Measurements from ENCODE around the gene MPL. TPM values are rescaled to one million over a fixed set of nuclear protein-coding genes. Genes with fewer than 3 reads are reported as not detected.

Gene MPL
- polyA plus RNA-seq, 1 donor (not counting 4 experiments of a cell fraction or from before 2014, with no cell fraction given) = not detected

- Histone ChIP-seq H3K9ac (ENCODE audit: control insufficient read depth, extremely low read depth, insufficient read depth, low read length) (no peak overlapping the region), H3K27ac (ENCODE audit: control insufficient read depth, insufficient read depth, low read length) (no peak overlapping the region), H4K20me1 (ENCODE audit: control insufficient read depth, extremely low read depth, insufficient read depth, low read length) (no peaks in the 10 kb centered on the region), H2AFZ (ENCODE audit: control insufficient read depth, low read length) (peak overlapping the region; percentile 27), H3K9me1 (ENCODE audit: control insufficient read depth, extremely low read depth, insufficient read depth, low read length) (no peaks in the 10 kb centered on the region), H3K9me3 (ENCODE audit: control insufficient read depth, low read depth, low read length) (no peaks in the 10 kb centered on the region), H3K4me3 (ENCODE audit: control insufficient read depth in 2 of 3, extremely low read depth in 1 of 3, insufficient read depth in 2 of 3, low read depth in 1 of 3, low read length in 3 of 3) (no peak overlapping the region), H3K4me2 (ENCODE audit: control insufficient read depth, extremely low read depth, insufficient read depth, low read depth, low read length) (peak overlapping the region; percentile 16), H3K79me2 (ENCODE audit: control insufficient read depth, insufficient read depth, low read length) (no peaks in the 10 kb centered on the region), H3K4me1 (ENCODE audit: control insufficient read depth, extremely low read depth, insufficient read depth, low read length) (peaks cover 9% of the 10 kb centered on the region), H3K36me3 (ENCODE audit: control insufficient read depth in 2 of 2, extremely low read depth in 1 of 2, insufficient read depth in 2 of 2, low read length in 2 of 2) (no peaks in the 10 kb centered on the region), H3K27me3 (ENCODE audit: control insufficient read depth, extremely low read depth, insufficient read depth, low read length) (no peaks in the 10 kb centered on the region)
- dilution Hi-C loops (cut with MboI; ENCODE audit: extremely low pct_ligation_motif_present, low sequenced_read_pairs) = no loop called here
- TF ChIP-seq EZH2 (IDR thresholded peaks at IDR 0.05; ENCODE audit: low read length) (no peak), CTCF (optimal IDR thresholded peaks at IDR 0.05 in 1 of 3, IDR thresholded peaks at IDR 0.05 in 1 of 3, conservative IDR thresholded peaks at IDR 0.05 in 1 of 3; ENCODE audit: extremely low read depth in 1 of 3, insufficient read depth in 2 of 3, low read length in 3 of 3) (no peak)
- DNase-seq (ENCODE audit: low read depth, low spot score) (no peak), FAIRE-seq (peak; percentile 51)
These were observed 7.4 kb upstream of the MPL start for GRCh38 chr1:43329995-43330751.

- FAIRE-seq (no peak), DNase-seq (ENCODE audit: low read depth, low spot score) (no peak)
- Histone ChIP-seq H3K4me1 (ENCODE audit: control insufficient read depth, extremely low read depth, insufficient read depth, low read length) (peaks cover 9% of the 10 kb centered on the region), H4K20me1 (ENCODE audit: control insufficient read depth, extremely low read depth, insufficient read depth, low read length) (no peaks in the 10 kb centered on the region), H3K4me2 (ENCODE audit: control insufficient read depth, extremely low read depth, insufficient read depth, low read depth, low read length) (no peak overlapping the region), H2AFZ (ENCODE audit: control insufficient read depth, low read length) (no peak overlapping the region), H3K4me3 (ENCODE audit: control insufficient read depth in 2 of 3, extremely low read depth in 1 of 3, insufficient read depth in 2 of 3, low read depth in 1 of 3, low read length in 3 of 3) (no peak overlapping the region), H3K27me3 (ENCODE audit: control insufficient read depth, extremely low read depth, insufficient read depth, low read length) (no peaks in the 10 kb centered on the region), H3K9me1 (ENCODE audit: control insufficient read depth, extremely low read depth, insufficient read depth, low read length) (no peaks in the 10 kb centered on the region), H3K27ac (ENCODE audit: control insufficient read depth, insufficient read depth, low read length) (no peak overlapping the region), H3K36me3 (ENCODE audit: control insufficient read depth in 2 of 2, extremely low read depth in 1 of 2, insufficient read depth in 2 of 2, low read length in 2 of 2) (no peaks in the 10 kb centered on the region), H3K9me3 (ENCODE audit: control insufficient read depth, low read depth, low read length) (no peaks in the 10 kb centered on the region), H3K79me2 (ENCODE audit: control insufficient read depth, insufficient read depth, low read length) (no peaks in the 10 kb centered on the region), H3K9ac (ENCODE audit: control insufficient read depth, extremely low read depth, insufficient read depth, low read length) (no peak overlapping the region)
- dilution Hi-C loops (cut with MboI; ENCODE audit: extremely low pct_ligation_motif_present, low sequenced_read_pairs) = no loop called here
- TF ChIP-seq CTCF (optimal IDR thresholded peaks at IDR 0.05 in 1 of 3, IDR thresholded peaks at IDR 0.05 in 1 of 3, conservative IDR thresholded peaks at IDR 0.05 in 1 of 3; ENCODE audit: extremely low read depth in 1 of 3, insufficient read depth in 2 of 3, low read length in 3 of 3) = no peak
- no peak for TF ChIP-seq EZH2 (IDR thresholded peaks at IDR 0.05; ENCODE audit: low read length)
These were observed 5.9 kb upstream of the MPL start for GRCh38 chr1:43331688-43332087.

Measured in keratinocyte (primary cell).